ENCODE data around the gene FAM168B. TPM values are rescaled to one million over a fixed set of nuclear protein-coding genes. Genes with fewer than 3 reads are reported as not detected.

The FAM168B gene
- total RNA-seq, 1 experiment from 2014 or later = 119 TPM

DNA sequence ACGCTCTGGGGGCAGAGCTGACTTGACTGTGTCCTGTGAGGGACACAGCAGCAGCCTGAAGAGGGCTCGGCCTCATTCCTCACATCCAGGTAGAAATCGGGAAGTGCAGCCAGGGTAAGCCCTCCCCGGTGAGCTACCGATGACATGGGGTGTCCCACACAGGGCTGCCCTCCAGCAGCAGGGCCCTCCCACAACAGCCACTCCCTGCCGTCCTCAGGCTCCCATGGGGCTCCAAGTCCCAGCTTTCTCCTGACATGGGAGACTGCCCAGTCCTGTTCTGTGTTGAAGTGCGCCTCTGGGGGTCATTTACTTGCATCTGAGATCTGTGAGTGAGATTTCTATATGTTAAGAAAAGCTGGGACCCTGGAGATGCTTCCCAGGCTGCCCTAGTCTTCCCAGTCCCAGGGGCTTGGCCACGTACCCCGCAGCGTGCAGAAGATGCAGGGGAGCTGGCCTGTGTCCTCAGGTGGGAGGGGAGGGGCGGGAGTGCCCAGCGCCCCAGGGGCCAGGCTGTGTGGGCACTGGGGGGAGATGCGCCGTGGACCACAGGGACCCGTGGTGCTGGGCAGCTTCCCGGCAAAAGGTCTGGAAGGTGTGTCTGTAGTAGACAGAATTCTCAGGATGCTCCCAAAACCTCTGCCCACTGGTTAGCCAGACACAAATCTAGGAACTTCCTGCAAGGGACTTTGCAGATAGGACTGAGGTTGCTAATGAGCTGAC, 87.9 kb downstream of the FAM168B start:
- H3K4me1 ChIP-seq = no peaks in the 10 kb centered on the region
- H3K36me3 Mint-ChIP-seq (ENCODE audit: insufficient read depth, unreplicated experiment) = no peaks in the 10 kb centered on the region
- H3K4me1 Mint-ChIP-seq (ENCODE audit: low read depth, unreplicated experiment) = no peaks in the 10 kb centered on the region
- no peak overlapping the region for H3K4me3 ChIP-seq (ENCODE audit: low read depth, low read length)
- H3K36me3 ChIP-seq (ENCODE audit: control insufficient read depth, insufficient read depth, low read length) = no peaks in the 10 kb centered on the region
- no peaks in the 10 kb centered on the region; the same call in 1 of the 2 replicates for H3K9me3 ChIP-seq
- intact Hi-C loops (cut with micrococcal nuclease; ENCODE audit: unreplicated experiment) = no loop called here
- H3K27me3 Mint-ChIP-seq (ENCODE audit: insufficient read depth, unreplicated experiment) = peaks cover 18% of the 10 kb centered on the region
- no peaks in the 10 kb centered on the region for H3K9me3 Mint-ChIP-seq (ENCODE audit: unreplicated experiment)
- TF ChIP-seq, protein P1, sequence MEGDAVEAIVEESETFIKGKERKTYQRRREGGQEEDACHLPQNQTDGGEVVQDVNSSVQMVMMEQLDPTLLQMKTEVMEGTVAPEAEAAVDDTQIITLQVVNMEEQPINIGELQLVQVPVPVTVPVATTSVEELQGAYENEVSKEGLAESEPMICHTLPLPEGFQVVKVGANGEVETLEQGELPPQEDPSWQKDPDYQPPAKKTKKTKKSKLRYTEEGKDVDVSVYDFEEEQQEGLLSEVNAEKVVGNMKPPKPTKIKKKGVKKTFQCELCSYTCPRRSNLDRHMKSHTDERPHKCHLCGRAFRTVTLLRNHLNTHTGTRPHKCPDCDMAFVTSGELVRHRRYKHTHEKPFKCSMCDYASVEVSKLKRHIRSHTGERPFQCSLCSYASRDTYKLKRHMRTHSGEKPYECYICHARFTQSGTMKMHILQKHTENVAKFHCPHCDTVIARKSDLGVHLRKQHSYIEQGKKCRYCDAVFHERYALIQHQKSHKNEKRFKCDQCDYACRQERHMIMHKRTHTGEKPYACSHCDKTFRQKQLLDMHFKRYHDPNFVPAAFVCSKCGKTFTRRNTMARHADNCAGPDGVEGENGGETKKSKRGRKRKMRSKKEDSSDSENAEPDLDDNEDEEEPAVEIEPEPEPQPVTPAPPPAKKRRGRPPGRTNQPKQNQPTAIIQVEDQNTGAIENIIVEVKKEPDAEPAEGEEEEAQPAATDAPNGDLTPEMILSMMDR (IDR thresholded peaks at IDR 0.05; ENCODE audit: insufficient read depth in 1 of 2, low read depth in 1 of 2, low read length in 1 of 2, severe bottlenecking in 1 of 2, unreplicated experiment in 1 of 2) = no peak
- no peak overlapping the region for H3K27ac Mint-ChIP-seq (ENCODE audit: unreplicated experiment)
- BruUV-seq (replicated peaks) = no TSS peak
- H3K27me3 ChIP-seq (replicated peaks; ENCODE audit: control insufficient read depth, insufficient read depth, low read length) = no peaks in the 10 kb centered on the region; the same call in none of the 2 replicates
- ChIA-PET CTCF (no interaction called here), POLR2A (no interaction called here)
- no peak overlapping the region for H3K4me3 Mint-ChIP-seq (ENCODE audit: unreplicated experiment)
- no peak for DNase-seq

DNA sequence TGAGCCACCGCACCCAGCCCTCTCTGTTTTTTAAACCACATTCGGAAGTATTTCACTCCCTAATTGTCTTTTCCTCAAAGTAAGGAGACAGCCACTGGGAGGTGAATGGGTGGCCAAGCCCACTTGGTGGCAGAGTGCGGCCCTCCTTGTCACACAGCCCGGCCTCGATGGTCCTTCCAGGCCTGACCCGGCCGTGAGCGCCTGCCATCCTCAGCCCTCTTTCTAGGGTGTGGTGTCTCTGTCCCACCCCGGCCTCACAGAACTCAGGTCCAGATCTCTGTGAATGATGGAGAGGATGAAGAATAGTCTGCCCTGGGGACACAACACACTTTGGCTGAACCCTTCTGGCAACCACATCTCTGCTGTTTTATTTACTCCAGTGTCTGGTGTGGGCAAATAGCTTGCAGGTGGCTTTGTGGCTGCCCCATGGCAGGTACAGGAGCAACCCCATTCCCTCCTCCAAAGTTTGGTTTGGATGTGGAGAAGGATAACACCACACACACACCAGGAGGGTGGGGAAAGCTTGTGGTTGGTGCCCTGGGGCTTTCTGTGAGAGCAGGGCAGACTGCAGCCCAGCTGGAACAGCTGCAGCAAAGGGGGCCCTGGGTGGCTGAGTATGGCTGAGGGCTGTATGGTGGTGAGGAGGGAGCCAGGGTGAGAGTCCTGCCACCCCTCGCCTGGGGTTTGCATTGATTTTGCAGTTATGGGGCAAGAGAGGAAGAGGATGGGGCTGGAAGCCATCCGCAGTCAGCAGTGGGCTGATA, 88.6 kb downstream of the FAM168B start:
- no TSS peak for BruUV-seq (replicated peaks)
- Histone ChIP-seq H3K27me3 (replicated peaks; ENCODE audit: control insufficient read depth, insufficient read depth, low read length) (no peaks in the 10 kb centered on the region; the same call in none of the 2 replicates), H3K9me3 (no peaks in the 10 kb centered on the region; the same call in 1 of the 2 replicates), H3K4me3 (ENCODE audit: low read depth, low read length) (no peak overlapping the region), H3K4me1 (no peaks in the 10 kb centered on the region), H3K36me3 (ENCODE audit: control insufficient read depth, insufficient read depth, low read length) (no peaks in the 10 kb centered on the region)
- TF ChIP-seq, protein P1 (IDR thresholded peaks at IDR 0.05; ENCODE audit: insufficient read depth in 1 of 2, low read depth in 1 of 2, low read length in 1 of 2, severe bottlenecking in 1 of 2, unreplicated experiment in 1 of 2) = no peak
- Mint-ChIP-seq H3K36me3 (ENCODE audit: insufficient read depth, unreplicated experiment) (no peaks in the 10 kb centered on the region), H3K4me1 (ENCODE audit: low read depth, unreplicated experiment) (no peaks in the 10 kb centered on the region), H3K27me3 (ENCODE audit: insufficient read depth, unreplicated experiment) (peaks cover 18% of the 10 kb centered on the region), H3K9me3 (ENCODE audit: unreplicated experiment) (no peaks in the 10 kb centered on the region), H3K27ac (ENCODE audit: unreplicated experiment) (no peak overlapping the region), H3K4me3 (ENCODE audit: unreplicated experiment) (no peak overlapping the region)
- intact Hi-C loops (cut with micrococcal nuclease; ENCODE audit: unreplicated experiment) = no loop called here
- no peak for DNase-seq
- ChIA-PET CTCF (no interaction called here), POLR2A (no interaction called here)

- BruUV-seq (replicated peaks) = no TSS peak
- no peaks in the 10 kb centered on the region for H3K4me1 Mint-ChIP-seq (ENCODE audit: low read depth, unreplicated experiment)
- ChIA-PET POLR2A (no interaction called here), CTCF (no interaction called here)
- TF ChIP-seq, protein P1 (IDR thresholded peaks at IDR 0.05; ENCODE audit: insufficient read depth in 1 of 2, low read depth in 1 of 2, low read length in 1 of 2, severe bottlenecking in 1 of 2, unreplicated experiment in 1 of 2) = no peak
- no peak overlapping the region for H3K27ac Mint-ChIP-seq (ENCODE audit: unreplicated experiment)
- Histone ChIP-seq H3K4me1 (no peaks in the 10 kb centered on the region), H3K4me3 (ENCODE audit: low read depth, low read length) (no peak overlapping the region), H3K9me3 (no peaks in the 10 kb centered on the region), H3K27me3 (replicated peaks; ENCODE audit: control insufficient read depth, insufficient read depth, low read length) (no peaks in the 10 kb centered on the region; the same call in 1 of the 2 replicates), H3K36me3 (ENCODE audit: control insufficient read depth, insufficient read depth, low read length) (no peaks in the 10 kb centered on the region)
- intact Hi-C loops (cut with micrococcal nuclease; ENCODE audit: unreplicated experiment) = no loop called here
- no peaks in the 10 kb centered on the region for H3K9me3 Mint-ChIP-seq (ENCODE audit: unreplicated experiment)
- no peak for DNase-seq
- H3K36me3 Mint-ChIP-seq (ENCODE audit: insufficient read depth, unreplicated experiment) = no peaks in the 10 kb centered on the region
- H3K4me3 Mint-ChIP-seq (ENCODE audit: unreplicated experiment) = no peak overlapping the region
- peaks cover 23% of the 10 kb centered on the region for H3K27me3 Mint-ChIP-seq (ENCODE audit: insufficient read depth, unreplicated experiment)
Measured at GRCh38 chr2:130998561-130998960, 94.7 kb downstream of the FAM168B start.

Other genes with a start within 250 kb of the FAM168B start
- 132 and 139 TPM in 2 replicates for gene PLEKHB2, start 11.9 kb upstream of the FAM168B start, total RNA-seq (2022)
- 7.6 and 8.0 TPM in 2 replicates for gene POTEE, start 116.1 kb upstream of the FAM168B start, total RNA-seq (2022)

Measured in Caco-2 (cell line).